K562 (cell line): ENCODE results near the gene OR51L1. TPM values are rescaled to one million over a fixed set of nuclear protein-coding genes. Genes with fewer than 3 reads are reported as not detected.

Experiments
- JUNB ChIP-seq: fragments of 450-650 bp; formaldehyde crosslinking; conservative IDR thresholded peaks from 2 replicates; pipeline ENCODE4 v1.4.0; 2020; ENCODE audit warnings: mild to moderate bottlenecking
- MCM2 ChIP-seq: fragments of 450-650 bp; IDR thresholded peaks from 2 replicates; pipeline ENCODE4 v1.6.1; 2017; ENCODE audit warnings: low read depth, mild to moderate bottlenecking
- MXD1 ChIP-seq: fragments of 250-450 bp; sonication (Bioruptor Pico); IDR thresholded peaks from 2 replicates; pipeline ENCODE4 v1.8.0; 2021; ENCODE audit warnings: borderline replicate concordance, mild to moderate bottlenecking, moderate library complexity; ENCODE audit not compliant: poor library complexity, severe bottlenecking
- NFYB ChIP-seq: IDR thresholded peaks from 2 replicates; pipeline ENCODE4 v1.6.1; 2011; ENCODE audit warnings: mild to moderate bottlenecking, moderate library complexity; ENCODE audit not compliant: insufficient read length; ENCODE audit errors: extremely low read depth
- PKNOX1 ChIP-seq: fragments of 450-650 bp; IDR thresholded peaks from 2 replicates; pipeline ENCODE4 v1.6.1; 2016
- SAP30 ChIP-seq: fragments of 200-600 bp; sonication (generic); IDR thresholded peaks from 2 replicates; pipeline ENCODE4 v1.6.1; 2012; ENCODE audit warnings: borderline replicate concordance, low read depth, mild to moderate bottlenecking, moderate library complexity, low read length, control low read depth, inconsistent platforms; ENCODE audit not compliant: insufficient read depth, poor library complexity, severe bottlenecking
- SFPQ ChIP-seq: fragments of 200-400 bp; formaldehyde crosslinking; IDR thresholded peaks from 2 replicates; pipeline ENCODE4 v1.6.1; 2017; ENCODE audit warnings: mild to moderate bottlenecking, low read depth, low read length, moderate library complexity
- SIN3B ChIP-seq: fragments of 450-650 bp; IDR thresholded peaks from 2 replicates; pipeline ENCODE4 v1.6.1; 2017; ENCODE audit warnings: low read depth, mild to moderate bottlenecking, moderate library complexity
- SP2 ChIP-seq: IDR thresholded peaks from 2 replicates; pipeline ENCODE4 v1.6.1; 2011; ENCODE audit warnings: mild to moderate bottlenecking, low read depth, low read length, moderate library complexity; ENCODE audit not compliant: poor library complexity, severe bottlenecking; ENCODE audit errors: extremely low read depth
- ZC3H4 ChIP-seq: sonication (generic); formaldehyde crosslinking; IDR thresholded peaks from 2 replicates; pipeline ENCODE4 v1.9.0; 2021; ENCODE audit warnings: missing genetic modification reagents, borderline replicate concordance
- ZNF830 ChIP-seq: fragments of 250-450 bp; sonication (Bioruptor Pico); IDR thresholded peaks from 2 replicates; pipeline ENCODE4 v1.5.0; 2021; ENCODE audit warnings: mild to moderate bottlenecking
- polyA plus RNA-seq, 8 experiments: library from polyadenylated mRNA; depleted of rRNA in 4 of 8; stranded (reverse) in 5 of 8; unstranded in 3 of 8; fragments of >200 nt; fragmentation: Nextera tagmentation in 2 of 8; fragmentation: Illumina TruSeq in 1 of 8; extraction: Ambion mirVana in 2 of 8; extraction: Trizol in 1 of 8; gene quantifications; 2 replicates each; pipeline versions ENCODE4 v1.2.1 to v1.2.3, GENCODE V29; 2011 to 2014; ENCODE audit warnings: inconsistent platforms in 1 of 8, missing spikeins in 1 of 8
- total RNA-seq, 7 experiments: library from RNA; depleted of rRNA in 6 of 7; stranded (reverse); fragments of >200 nt in 6 of 7; fragmentation: Illumina TruSeq in 2 of 7; extraction: Trizol in 2 of 7; gene quantifications; 2 replicates each; pipeline versions ENCODE4 v1.2.1 to v1.2.3, GENCODE V29; 2011 to 2021; ENCODE audit warnings: low replicate concordance in 1 of 7
- TF ChIP-seq, protein P1 (sequence below): fragments of 250-450 bp; sonication (Bioruptor Pico); IDR thresholded peaks from 2 replicates; pipeline ENCODE4 v1.5.0; 2020; ENCODE audit warnings: mild to moderate bottlenecking

Gene OR51L1
- total and polyA plus RNA-seq, 9 of the 15 experiments (the other 6 are each of a cell fraction or from before 2014, with no cell fraction given): not detected

DNA sequence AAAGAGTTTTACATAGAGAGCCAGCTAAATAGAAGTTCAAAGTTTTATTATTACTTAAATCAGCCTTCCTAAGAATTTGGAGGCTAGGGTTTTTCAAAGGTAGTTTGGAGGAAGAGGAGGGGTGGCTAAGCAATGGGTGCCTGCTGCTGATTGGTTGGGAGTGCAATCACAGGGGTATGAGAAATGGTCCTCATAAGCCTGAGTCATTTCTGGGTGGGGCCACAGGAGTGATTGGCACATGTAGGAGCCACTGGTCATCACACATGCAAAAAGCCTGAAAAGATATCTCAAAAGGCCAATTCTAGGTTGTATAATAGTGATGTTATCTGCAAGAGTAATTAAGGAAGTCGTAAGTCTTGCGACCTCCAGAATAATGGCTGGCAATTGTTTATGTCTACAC is 12.9 kb downstream of the OR51L1 start (continued):
- TF ChIP-seq, protein P1, sequence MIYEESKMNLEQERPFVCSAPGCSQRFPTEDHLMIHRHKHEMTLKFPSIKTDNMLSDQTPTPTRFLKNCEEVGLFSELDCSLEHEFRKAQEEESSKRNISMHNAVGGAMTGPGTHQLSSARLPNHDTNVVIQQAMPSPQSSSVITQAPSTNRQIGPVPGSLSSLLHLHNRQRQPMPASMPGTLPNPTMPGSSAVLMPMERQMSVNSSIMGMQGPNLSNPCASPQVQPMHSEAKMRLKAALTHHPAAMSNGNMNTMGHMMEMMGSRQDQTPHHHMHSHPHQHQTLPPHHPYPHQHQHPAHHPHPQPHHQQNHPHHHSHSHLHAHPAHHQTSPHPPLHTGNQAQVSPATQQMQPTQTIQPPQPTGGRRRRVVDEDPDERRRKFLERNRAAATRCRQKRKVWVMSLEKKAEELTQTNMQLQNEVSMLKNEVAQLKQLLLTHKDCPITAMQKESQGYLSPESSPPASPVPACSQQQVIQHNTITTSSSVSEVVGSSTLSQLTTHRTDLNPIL (CRISPR knock-in tag): no peak
- TF ChIP-seq SP2 (peak; percentile 9), PKNOX1 (peak; percentile 95), NFYB (peak; percentile 52), MXD1 (CRISPR knock-in tag) (no peak), SFPQ (no peak), ZC3H4 (CRISPR knock-in tag) (no peak), MCM2 (no peak), ZNF830 (no peak), SAP30 (no peak), JUNB (CRISPR knock-in tag) (no peak), SIN3B (no peak)
